ENCODE data around the gene CMPK2.

CMPK2 gene

DNA sequence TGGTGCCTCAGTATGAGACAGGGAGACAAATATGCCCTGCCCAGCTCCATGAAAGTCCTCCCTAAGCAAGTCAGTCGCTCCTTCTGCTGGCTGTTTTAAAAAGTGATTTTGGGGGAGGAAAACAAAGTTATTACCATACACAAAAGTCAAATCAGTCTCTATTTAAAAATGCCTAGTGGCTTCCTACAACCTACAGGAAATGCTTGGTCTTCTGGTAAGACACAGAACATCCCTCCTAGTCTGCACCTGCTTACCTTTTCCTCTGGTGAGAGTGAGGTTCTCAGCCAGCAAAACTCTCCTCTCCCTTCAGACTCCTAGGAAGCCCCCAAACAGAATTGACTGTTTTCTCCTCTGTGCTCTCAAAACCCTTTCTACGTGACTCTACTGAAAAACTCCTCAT, 13.5 kb downstream of the CMPK2 start:
- H3K27me3 ChIP-seq = no peaks in the 10 kb centered on the region
- no peak for DNase-seq
- H3K9me3 ChIP-seq = peaks cover 5 to 33% (median 11%) of the 10 kb centered on the region in 3 donors
- intact Hi-C loops (cut with DNase I; ENCODE audit: low total_unique reads) = no loop called here
- H3K36me3 ChIP-seq = peaks cover 26 to 52% (median 32%) of the 10 kb centered on the region in 3 donors
- H3K27ac ChIP-seq = no peak overlapping the region
- TF ChIP-seq CTCF (IDR thresholded peaks at IDR 0.05) = no peak
- no peak overlapping the region for H3K4me3 ChIP-seq
- no peaks in the 10 kb centered on the region for H3K4me1 ChIP-seq

GRCh38 chr2:6846967-6847681, 18.6 kb downstream of the CMPK2 start:
- H3K36me3 ChIP-seq = peaks cover 26 to 54% (median 53%) of the 10 kb centered on the region in 3 donors
- no peak overlapping the region for H3K4me3 ChIP-seq

GRCh38 chr2:6846540-6846939, 19.2 kb downstream of the CMPK2 start:
- no peak overlapping the region for H3K4me3 ChIP-seq

More at GRCh38 chr2:6846967-6847681, 18.6 kb downstream of the CMPK2 start:
- no peaks in the 10 kb centered on the region for H3K27me3 ChIP-seq
- H3K9me3 ChIP-seq = peaks cover 10 to 83% (median 61%) of the 10 kb centered on the region in 3 donors
- no peak overlapping the region for H3K27ac ChIP-seq
- no peak for DNase-seq
- intact Hi-C loops (cut with DNase I; ENCODE audit: low total_unique reads) = no loop called here
- no peaks in the 10 kb centered on the region for H3K4me1 ChIP-seq
- no peak for TF ChIP-seq CTCF (IDR thresholded peaks at IDR 0.05)

DNA sequence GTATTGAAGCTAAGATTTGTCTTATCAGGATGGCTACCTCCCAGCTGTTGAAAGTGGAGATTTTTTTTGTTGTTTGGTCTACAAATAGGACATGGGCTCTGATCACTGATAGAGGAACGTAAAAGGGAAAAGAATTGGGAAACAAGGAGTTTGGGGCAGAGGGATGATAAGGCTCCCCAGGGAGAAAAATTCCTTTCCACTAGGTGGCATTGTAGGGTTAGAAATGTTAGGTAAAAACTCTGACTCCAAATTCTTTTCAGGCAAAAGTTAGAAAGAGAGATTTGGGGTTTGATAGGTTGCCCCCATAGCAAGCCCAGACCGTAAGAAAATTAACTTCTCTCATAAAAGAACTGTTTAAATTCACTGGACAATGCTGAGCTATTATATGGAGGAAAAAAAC, 19.8 kb downstream of the CMPK2 start:
- H3K27ac ChIP-seq = no peak overlapping the region
- no peaks in the 10 kb centered on the region for H3K4me1 ChIP-seq
- peaks cover 10 to 90% (median 74%) of the 10 kb centered on the region in 3 donors for H3K9me3 ChIP-seq
- H3K4me3 ChIP-seq = no peak overlapping the region
- intact Hi-C loops (cut with DNase I; ENCODE audit: low total_unique reads) = no loop called here
- H3K27me3 ChIP-seq = no peaks in the 10 kb centered on the region
- TF ChIP-seq CTCF (IDR thresholded peaks at IDR 0.05) = no peak
- no peak for DNase-seq
- H3K36me3 ChIP-seq = peaks cover 21 to 46% (median 42%) of the 10 kb centered on the region in 3 donors

More at GRCh38 chr2:6846540-6846939, 19.2 kb downstream of the CMPK2 start:
- H3K9me3 ChIP-seq = peaks cover 10 to 84% (median 67%) of the 10 kb centered on the region in 3 donors
- DNase-seq = no peak
- no peaks in the 10 kb centered on the region for H3K27me3 ChIP-seq
- H3K36me3 ChIP-seq = peaks cover 26 to 52% (median 48%) of the 10 kb centered on the region in 3 donors
- H3K27ac ChIP-seq = no peak overlapping the region
- H3K4me1 ChIP-seq = no peaks in the 10 kb centered on the region
- intact Hi-C loops (cut with DNase I; ENCODE audit: low total_unique reads) = no loop called here
- no peak for TF ChIP-seq CTCF (IDR thresholded peaks at IDR 0.05)

GRCh38 chr2:6845312-6845711, 20.4 kb downstream of the CMPK2 start:
- H3K4me3 ChIP-seq = no peak overlapping the region
- H3K27me3 ChIP-seq = no peaks in the 10 kb centered on the region
- H3K4me1 ChIP-seq = no peaks in the 10 kb centered on the region
- no peak overlapping the region for H3K27ac ChIP-seq
- intact Hi-C loops (cut with DNase I; ENCODE audit: low total_unique reads) = no loop called here
- peaks cover 10 to 93% (median 78%) of the 10 kb centered on the region in 3 donors for H3K9me3 ChIP-seq
- DNase-seq = no peak
- H3K36me3 ChIP-seq = peaks cover 15 to 44% (median 36%) of the 10 kb centered on the region in 3 donors
- no peak for TF ChIP-seq CTCF (IDR thresholded peaks at IDR 0.05)

Data from tibial artery (tissue), 4 donors.